Kidney (tissue), 14 donors: ENCODE results near the gene SLC1A5. TPM values are rescaled to one million over a fixed set of nuclear protein-coding genes. Genes with fewer than 3 reads are reported as not detected.
"Not testable (repeated sequence)": the region's sequence is repeated elsewhere in the genome, so short reads cannot be mapped to it uniquely, and the experiment has no call there.

Experiments used
- DNase-seq, 5 donors: peaks; one replicate each; pipeline ENCODE4 v3.0.0-alpha.2; 2013 to 2020
- FAIRE-seq: peaks from 2 replicates; lab custom pipeline; 2012; peaks lifted over from hg19 to GRCh38; lab: Jason Lieb, UNC
- H3K27ac ChIP-seq, 2 donors: one replicate each; pipeline ENCODE4 v1.7.0; 2013; ENCODE audit warnings: low read depth in 2 of 2, low read length in 2 of 2, inconsistent platforms in 1 of 2
- H3K27me3 ChIP-seq: one replicate; pipeline ENCODE4 v1.7.1; 2013; ENCODE audit warnings: low read length, inconsistent platforms; ENCODE audit not compliant: control insufficient read depth, insufficient read depth
- H3K36me3 ChIP-seq, 3 donors: one replicate each; pipeline versions ENCODE4 v1.7.0 to v1.7.1; 2013; ENCODE audit warnings: low read length in 3 of 3, control low read depth in 1 of 3, inconsistent platforms in 1 of 3; ENCODE audit not compliant: insufficient read depth in 3 of 3, control insufficient read depth in 2 of 3
- H3K4me1 ChIP-seq, 3 donors: one replicate each; pipeline versions ENCODE4 v1.7.0 to v1.7.1; 2013; ENCODE audit warnings: low read length in 3 of 3, inconsistent platforms in 1 of 3, low read depth in 1 of 3; ENCODE audit not compliant: control insufficient read depth in 2 of 3, insufficient read depth in 2 of 3
- H3K4me3 ChIP-seq, 3 donors: one replicate each; pipeline versions ENCODE4 v1.7.0 to v1.8.1; 2013; ENCODE audit warnings: low read length in 3 of 3, control low read depth in 1 of 3, inconsistent platforms in 1 of 3
- H3K9ac ChIP-seq, 3 donors: one replicate each; pipeline versions ENCODE4 v1.7.0 to v1.7.1; 2013; ENCODE audit warnings: low read length in 3 of 3, control low read depth in 1 of 3, inconsistent platforms in 1 of 3
- H3K9me3 ChIP-seq, 3 donors: one replicate each; pipeline versions ENCODE4 v1.7.0 to v1.7.1; 2013; ENCODE audit warnings: low read length in 3 of 3, control low read depth in 1 of 3, inconsistent platforms in 1 of 3; ENCODE audit not compliant: control insufficient read depth in 2 of 3, insufficient read depth in 1 of 3
- CTCF ChIP-seq: IDR thresholded peaks from 3 replicates; pipeline ENCODE4 v1.5.1; 2012; ENCODE audit warnings: mild to moderate bottlenecking, moderate library complexity, borderline replicate concordance; ENCODE audit not compliant: insufficient read depth; ENCODE audit errors: extremely low read depth
- intact Hi-C: fragments of 100-400 bp; cut with DNase I; formaldehyde crosslinking; loops from one replicate; pipeline ENCODE4 v1.11.1; 2022
- polyA plus RNA-seq: library from polyadenylated mRNA; stranded (reverse); fragments of 350-450 nt; fragmentation: Illumina TruSeq; extraction: RNeasy Lipid Tissue Mini Kit (QIAGEN cat#74804); gene quantifications from one replicate; pipeline ENCODE4 v1.2.3, GENCODE V29; 2014; ENCODE audit warnings: low read depth, low replicate concordance; ENCODE audit not compliant: insufficient read depth
- total RNA-seq: library from RNA; stranded (reverse); fragmentation: NEBNext Ultra II Directional; extraction: Animal tissue kit (Norgen Biotek cat#: 25700); gene quantifications from one replicate; pipeline ENCODE4 v1.2.1, GENCODE V29; 2021
- donor health status: control.
- donor health status: control.
- donor health status: control.
- donor health status: control.
- donor health status: control.
- donor health status: DM: yes; HTN: yes; CAD: no.
- donor health status: Normal renal cell carcinoma (clear cell type).

Gene SLC1A5
- total and polyA plus RNA-seq, 2 donors from 2014 or later = 42.1 to 93.9 TPM

GRCh38 chr19:46812977-46813838 lies 24.8 kb upstream of the SLC1A5 start:
- H3K27ac ChIP-seq = peak overlapping the region; percentile 87 to 95

GRCh38 chr19:46809534-46810272 lies 21.3 kb upstream of the SLC1A5 start:
- no peak overlapping the region for H3K4me3 ChIP-seq
- no peaks in the 10 kb centered on the region for H3K27me3 ChIP-seq
- H3K4me1 ChIP-seq = peaks cover 0 to 13% (median 10%) of the 10 kb centered on the region in 3 donors
- H3K36me3 ChIP-seq = no peaks in the 10 kb centered on the region
- no peak for DNase-seq
- intact Hi-C loops = no loop called here
- no peak for FAIRE-seq
- H3K9ac ChIP-seq = no peak overlapping the region
- no peak for TF ChIP-seq CTCF
- no peaks in the 10 kb centered on the region for H3K9me3 ChIP-seq
- no peak overlapping the region for H3K27ac ChIP-seq

More at GRCh38 chr19:46812977-46813838, 24.8 kb upstream of the SLC1A5 start:
- H3K4me3 ChIP-seq = peak overlapping the region in 1 of 3 donors; percentile 12
- intact Hi-C loops = no loop called here
- no peaks in the 10 kb centered on the region for H3K9me3 ChIP-seq
- no peak for TF ChIP-seq CTCF
- H3K4me1 ChIP-seq = peaks cover 0 to 10% (median 9%) of the 10 kb centered on the region in 3 donors
- DNase-seq = peak; percentile 66 to 95 (median 70)
- no peaks in the 10 kb centered on the region for H3K27me3 ChIP-seq
- peak overlapping the region in 1 of 3 donors; percentile 34 for H3K9ac ChIP-seq
- no peak for FAIRE-seq
- H3K36me3 ChIP-seq = no peaks in the 10 kb centered on the region

- intact Hi-C loops = no loop called here
- FAIRE-seq = no peak
- H3K27me3 ChIP-seq = no peaks in the 10 kb centered on the region
- no peaks in the 10 kb centered on the region for H3K9me3 ChIP-seq
- H3K27ac ChIP-seq = peak overlapping the region in 1 of 2 donors; percentile 22
- no peak overlapping the region for H3K9ac ChIP-seq
- no peak overlapping the region for H3K4me3 ChIP-seq
- H3K36me3 ChIP-seq = no peaks in the 10 kb centered on the region
- DNase-seq = no peak
- no peak for TF ChIP-seq CTCF
- peaks cover 0 to 4% (median 0%) of the 10 kb centered on the region in 3 donors for H3K4me1 ChIP-seq
Observed at GRCh38 chr19:46806656-46807055, 18.3 kb upstream of the SLC1A5 start.

- H3K4me1 ChIP-seq, H3K36me3 ChIP-seq, DNase-seq, H3K27ac ChIP-seq, FAIRE-seq, intact Hi-C loops, H3K4me3 ChIP-seq, H3K27me3 ChIP-seq, H3K9ac ChIP-seq, H3K9me3 ChIP-seq: not testable (repeated sequence)
Observed at GRCh38 chr19:46804432-46804831, 16.0 kb upstream of the SLC1A5 start.
